GM12801 (cell line): ENCODE results near the gene TEN1.

Experiments
- TF ChIP-seq, protein P1 (sequence below): IDR thresholded peaks from one replicate; pipeline ENCODE4 v1.5.1; 2011; ENCODE audit warnings: control low read depth; ENCODE audit not compliant: insufficient read length; ENCODE audit errors: extremely low read depth

TEN1 gene

DNA sequence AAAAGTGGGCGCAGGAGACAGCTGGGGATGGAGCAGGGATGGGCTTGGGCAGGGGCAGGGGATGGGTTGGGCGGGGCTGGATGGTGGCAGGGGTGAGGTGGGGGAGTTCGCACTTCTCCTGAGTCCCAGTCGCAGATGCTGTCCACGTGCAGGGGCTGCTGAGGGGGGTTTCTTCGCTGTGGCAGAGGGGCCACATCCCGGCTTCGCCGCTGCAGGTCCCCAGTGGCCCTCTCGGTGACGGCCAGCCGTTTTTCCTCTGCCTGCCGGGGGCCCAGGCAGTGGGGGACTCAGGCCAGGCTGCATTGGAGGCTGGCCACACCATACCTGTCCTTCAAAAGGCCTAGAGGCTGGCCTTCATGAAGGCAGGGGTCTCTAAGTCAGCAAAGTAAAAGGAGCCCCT is 39.8 kb downstream of the TEN1 start:
- TF ChIP-seq, protein P1, sequence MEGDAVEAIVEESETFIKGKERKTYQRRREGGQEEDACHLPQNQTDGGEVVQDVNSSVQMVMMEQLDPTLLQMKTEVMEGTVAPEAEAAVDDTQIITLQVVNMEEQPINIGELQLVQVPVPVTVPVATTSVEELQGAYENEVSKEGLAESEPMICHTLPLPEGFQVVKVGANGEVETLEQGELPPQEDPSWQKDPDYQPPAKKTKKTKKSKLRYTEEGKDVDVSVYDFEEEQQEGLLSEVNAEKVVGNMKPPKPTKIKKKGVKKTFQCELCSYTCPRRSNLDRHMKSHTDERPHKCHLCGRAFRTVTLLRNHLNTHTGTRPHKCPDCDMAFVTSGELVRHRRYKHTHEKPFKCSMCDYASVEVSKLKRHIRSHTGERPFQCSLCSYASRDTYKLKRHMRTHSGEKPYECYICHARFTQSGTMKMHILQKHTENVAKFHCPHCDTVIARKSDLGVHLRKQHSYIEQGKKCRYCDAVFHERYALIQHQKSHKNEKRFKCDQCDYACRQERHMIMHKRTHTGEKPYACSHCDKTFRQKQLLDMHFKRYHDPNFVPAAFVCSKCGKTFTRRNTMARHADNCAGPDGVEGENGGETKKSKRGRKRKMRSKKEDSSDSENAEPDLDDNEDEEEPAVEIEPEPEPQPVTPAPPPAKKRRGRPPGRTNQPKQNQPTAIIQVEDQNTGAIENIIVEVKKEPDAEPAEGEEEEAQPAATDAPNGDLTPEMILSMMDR: no peak

DNA sequence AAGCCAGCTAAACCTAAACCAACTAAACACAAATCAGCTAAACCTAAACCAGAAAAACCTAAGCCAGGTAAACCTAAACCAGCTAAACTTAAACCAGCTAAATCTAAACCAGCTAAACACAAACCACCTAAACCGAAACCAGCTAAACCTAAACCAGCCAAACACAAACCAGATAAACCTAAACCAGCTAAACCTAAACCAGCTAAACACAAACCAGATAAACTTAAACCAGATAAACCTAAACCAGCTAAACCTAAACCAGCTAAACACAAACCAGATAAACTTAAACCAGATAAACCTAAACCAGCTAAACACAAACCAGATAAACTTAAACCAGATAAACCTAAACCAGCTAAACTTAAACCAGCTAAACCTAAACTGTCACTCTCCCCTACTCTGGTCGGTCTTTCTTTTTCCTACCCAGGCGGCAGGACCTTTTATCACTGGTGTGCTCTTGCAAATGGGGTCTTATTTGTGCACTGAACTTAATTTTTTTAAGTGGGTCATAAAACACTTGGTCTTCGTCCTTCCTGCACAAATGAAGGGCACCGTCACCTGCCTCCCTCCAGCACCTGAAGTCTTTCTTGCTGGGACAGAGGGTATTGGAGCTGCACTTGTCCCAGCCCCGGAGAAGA is 40.9 kb downstream of the TEN1 start:
- TF ChIP-seq, protein P1: no peak

GRCh38 chr17:76022285-76022684 is 43.2 kb downstream of the TEN1 start:
- TF ChIP-seq, protein P1: no peak

- TF ChIP-seq, protein P1: no peak
These were observed 44.2 kb downstream of the TEN1 start for GRCh38 chr17:76022973-76023899.

DNA sequence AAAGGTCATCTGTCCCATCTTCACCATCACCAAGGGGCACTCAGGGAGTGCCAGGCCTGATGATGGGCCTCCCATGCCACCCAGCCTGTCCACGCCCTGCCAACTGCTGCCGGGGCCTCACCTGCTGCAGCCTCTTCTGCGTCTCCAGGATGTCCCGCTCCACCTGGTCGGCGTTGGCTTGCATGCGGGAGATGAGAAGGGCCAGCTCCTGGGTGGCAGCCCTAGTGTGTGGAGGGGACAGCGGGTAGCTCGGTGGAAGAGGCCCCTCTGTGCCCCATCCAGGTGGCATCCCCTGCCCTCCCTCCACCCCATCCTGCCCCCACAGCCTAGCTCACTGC is 44.8 kb downstream of the TEN1 start:
- TF ChIP-seq, protein P1: no peak

DNA sequence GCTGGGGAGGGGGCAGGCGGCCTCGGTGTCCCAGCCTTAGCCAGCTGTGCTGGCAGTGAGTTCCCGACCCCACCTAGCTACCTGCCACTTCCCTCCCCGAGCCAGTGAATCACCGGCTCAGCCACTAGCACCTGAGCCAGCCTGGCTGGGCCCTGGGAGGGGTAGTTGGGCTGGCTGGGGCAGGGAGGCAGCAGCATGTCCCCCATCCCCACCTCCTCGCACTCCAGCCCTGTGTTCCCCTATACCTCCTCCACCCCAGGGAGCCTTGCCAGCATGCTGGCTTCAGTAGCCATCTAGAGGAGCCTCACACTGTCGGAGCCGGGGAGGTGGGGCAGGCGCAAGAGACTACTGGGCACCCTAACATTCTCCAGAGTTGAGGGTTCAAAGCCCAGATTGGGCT is 45.3 kb downstream of the TEN1 start:
- TF ChIP-seq, protein P1: no peak

DNA sequence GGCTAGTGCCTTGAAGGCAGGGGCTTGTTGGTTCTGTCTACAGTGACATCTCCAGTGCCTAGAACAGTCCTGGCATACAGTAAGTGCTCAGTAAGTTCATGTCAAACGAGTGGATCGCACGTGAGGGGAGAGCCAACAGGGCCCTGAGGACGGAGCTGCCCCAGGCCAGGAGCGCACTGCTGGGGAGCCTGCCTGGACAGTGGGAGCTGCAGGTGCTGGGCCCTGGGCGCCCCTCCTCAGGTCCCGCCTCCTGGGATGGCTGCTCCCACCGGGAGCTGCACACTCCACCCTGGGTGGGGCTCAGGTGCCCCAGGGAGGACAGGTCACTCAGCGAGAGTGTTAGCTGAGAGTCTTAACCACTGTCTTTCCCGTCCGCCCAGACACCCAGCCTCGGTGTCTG is 46.3 kb downstream of the TEN1 start:
- TF ChIP-seq, protein P1: no peak
